Activated naive CD4-positive, alpha-beta T cell treated with anti-CD3 and anti-CD28 coated beads for 36 hours (primary cell): ENCODE measurements around the gene LAMTOR5. TPM values are rescaled to one million over a fixed set of nuclear protein-coding genes. Genes with fewer than 3 reads are reported as not detected.
"Not testable (repeated sequence)": the region's sequence is repeated elsewhere in the genome, so short reads cannot be mapped to it uniquely, and the experiment has no call there.

Source experiments
- CTCF ChIA-PET: fragments of 350-600 bp; sonication (Branson Sonifier 250); formaldehyde crosslinking; loops from one replicate; lab custom pipeline; 2021; ENCODE audit warnings: antibody characterized with exemption; lab: Charles Lee
- DNase-seq: peaks from one replicate; pipeline ENCODE4 v3.0.0-alpha.2; 2020
- H3K27ac Mint-ChIP-seq: one replicate; pipeline ENCODE4 v1.8.0; 2021; ENCODE audit warnings: mild to moderate bottlenecking, mixed read lengths
- H3K27me3 Mint-ChIP-seq: one replicate; pipeline ENCODE4 v1.8.0; 2021; ENCODE audit warnings: low read depth, mixed read lengths
- H3K36me3 Mint-ChIP-seq: one replicate; pipeline ENCODE4 v1.8.0; 2021; ENCODE audit warnings: low read depth, mixed read lengths
- H3K4me1 Mint-ChIP-seq: one replicate; pipeline ENCODE4 v1.8.0; 2021; ENCODE audit warnings: low read depth, mixed read lengths
- H3K4me3 Mint-ChIP-seq: one replicate; pipeline ENCODE4 v1.8.0; 2021; ENCODE audit warnings: mild to moderate bottlenecking, moderate library complexity, mixed read lengths
- H3K9me3 Mint-ChIP-seq: one replicate; pipeline ENCODE4 v1.8.0; 2021; ENCODE audit warnings: mixed read lengths
- intact Hi-C: fragments of 100-400 bp; cut with micrococcal nuclease; formaldehyde crosslinking; loops from one replicate; pipeline ENCODE4 v1.15.1; 2023
- total RNA-seq, 2 experiments: library from RNA; stranded (reverse); gene quantifications; one replicate each; pipeline ENCODE4 v1.2.3, GENCODE V29; 2021

The LAMTOR5 gene
- total RNA-seq, 2 experiments from 2014 or later = 138 to 144 TPM

- H3K4me3 Mint-ChIP-seq = no peak overlapping the region
- intact Hi-C loops = no loop called here
- no peak for DNase-seq
- H3K9me3 Mint-ChIP-seq = no peaks in the 10 kb centered on the region
- CTCF ChIA-PET = interaction anchor here (0.6 kb wide), 1 partner anchor 66 kb away, joined by 3 read pairs; no protein-coding TSS in a partner anchor
- no peaks in the 10 kb centered on the region for H3K4me1 Mint-ChIP-seq
- no peak overlapping the region for H3K27ac Mint-ChIP-seq
- H3K27me3 Mint-ChIP-seq = no peaks in the 10 kb centered on the region
- H3K36me3 Mint-ChIP-seq = no peaks in the 10 kb centered on the region
Measured at GRCh38 chr1:110440877-110441276, 33.4 kb upstream of the LAMTOR5 start.

- H3K27me3 Mint-ChIP-seq, DNase-seq, CTCF ChIA-PET, H3K4me1 Mint-ChIP-seq, H3K36me3 Mint-ChIP-seq, H3K9me3 Mint-ChIP-seq, H3K27ac Mint-ChIP-seq, intact Hi-C loops, H3K4me3 Mint-ChIP-seq: not testable (repeated sequence)
Measured at GRCh38 chr1:110439873-110440272, 32.4 kb upstream of the LAMTOR5 start.

- intact Hi-C loops = no loop called here
- Mint-ChIP-seq H3K27ac (no peak overlapping the region), H3K36me3 (no peaks in the 10 kb centered on the region), H3K4me3 (no peak overlapping the region), H3K27me3 (no peaks in the 10 kb centered on the region), H3K9me3 (no peaks in the 10 kb centered on the region), H3K4me1 (no peaks in the 10 kb centered on the region)
- DNase-seq = no peak
- CTCF ChIA-PET = interaction anchor here (1.6 kb wide), 1 partner anchor 21 kb away, joined by 6 read pairs; no protein-coding TSS in a partner anchor
Measured at GRCh38 chr1:110438893-110439292, 31.4 kb upstream of the LAMTOR5 start.

- CTCF ChIA-PET = interaction anchor here (0.7 to 1.6 kb wide), 5 partner anchors 16 to 241 kb away, joined by 3 to 6 read pairs (median 4); no protein-coding TSS in a partner anchor
- H3K36me3 Mint-ChIP-seq, DNase-seq, H3K4me1 Mint-ChIP-seq, H3K27me3 Mint-ChIP-seq, H3K27ac Mint-ChIP-seq, intact Hi-C loops, H3K9me3 Mint-ChIP-seq, H3K4me3 Mint-ChIP-seq: not testable (repeated sequence)
Measured at GRCh38 chr1:110437645-110438299, 30.3 kb upstream of the LAMTOR5 start.

- intact Hi-C loops = no loop called here
- no peaks in the 10 kb centered on the region for H3K36me3 Mint-ChIP-seq
- H3K27me3 Mint-ChIP-seq = no peaks in the 10 kb centered on the region
- no peaks in the 10 kb centered on the region for H3K9me3 Mint-ChIP-seq
- no peak for DNase-seq
- H3K27ac Mint-ChIP-seq = no peak overlapping the region
- no peak overlapping the region for H3K4me3 Mint-ChIP-seq
- no peaks in the 10 kb centered on the region for H3K4me1 Mint-ChIP-seq
- CTCF ChIA-PET = interaction anchor here (1.2 to 1.6 kb wide), 3 partner anchors 24 to 240 kb away, joined by 4 read pairs; no protein-coding TSS in a partner anchor
Measured at GRCh38 chr1:110436635-110437034, 29.1 kb upstream of the LAMTOR5 start.

GRCh38 chr1:110434946-110435345 lies 27.5 kb upstream of the LAMTOR5 start:
- H3K27me3 Mint-ChIP-seq = peaks cover 4% of the 10 kb centered on the region
- CTCF ChIA-PET = interaction anchor here (1.3 to 1.6 kb wide), 2 partner anchors 61 to 238 kb away, joined by 4 read pairs; no protein-coding TSS in a partner anchor
- no peaks in the 10 kb centered on the region for H3K4me1 Mint-ChIP-seq

GRCh38 chr1:110433803-110434202 lies 26.3 kb upstream of the LAMTOR5 start:
- Mint-ChIP-seq H3K4me3 (no peak overlapping the region), H3K27me3 (peaks cover 4% of the 10 kb centered on the region), H3K4me1 (no peaks in the 10 kb centered on the region), H3K36me3 (no peaks in the 10 kb centered on the region), H3K27ac (no peak overlapping the region), H3K9me3 (no peaks in the 10 kb centered on the region)
- DNase-seq = no peak
- CTCF ChIA-PET = interaction anchor here (0.5 to 0.7 kb wide), 3 partner anchors 22 to 332 kb away, joined by 3 to 4 read pairs (median 3); no protein-coding TSS in a partner anchor
- intact Hi-C loops = no loop called here

More at GRCh38 chr1:110434946-110435345, 27.5 kb upstream of the LAMTOR5 start:
- intact Hi-C loops = no loop called here
- Mint-ChIP-seq H3K36me3 (no peaks in the 10 kb centered on the region), H3K27ac (no peak overlapping the region), H3K9me3 (no peaks in the 10 kb centered on the region), H3K4me3 (no peak overlapping the region)
- DNase-seq = no peak

GRCh38 chr1:110433213-110433612 lies 25.7 kb upstream of the LAMTOR5 start:
- CTCF ChIA-PET = interaction anchor here (0.6 kb wide), 1 partner anchor 63 kb away, joined by 3 read pairs; no protein-coding TSS in a partner anchor
- H3K4me3 Mint-ChIP-seq = no peak overlapping the region
- no peak for DNase-seq
- H3K27me3 Mint-ChIP-seq = peaks cover 4% of the 10 kb centered on the region
- H3K36me3 Mint-ChIP-seq = no peaks in the 10 kb centered on the region
- no peaks in the 10 kb centered on the region for H3K9me3 Mint-ChIP-seq
- H3K4me1 Mint-ChIP-seq = no peaks in the 10 kb centered on the region
- H3K27ac Mint-ChIP-seq = no peak overlapping the region
- intact Hi-C loops = no loop called here

- Mint-ChIP-seq H3K4me3 (no peak overlapping the region), H3K27me3 (peaks cover 4% of the 10 kb centered on the region), H3K9me3 (no peaks in the 10 kb centered on the region), H3K4me1 (no peaks in the 10 kb centered on the region), H3K27ac (no peak overlapping the region), H3K36me3 (no peaks in the 10 kb centered on the region)
- DNase-seq = no peak
- intact Hi-C loops = no loop called here
- CTCF ChIA-PET = interaction anchor here (0.6 to 2.6 kb wide), 3 partner anchors 65 to 314 kb away, joined by 3 to 8 read pairs (median 4); no protein-coding TSS in a partner anchor
Measured at GRCh38 chr1:110430901-110431300, 23.4 kb upstream of the LAMTOR5 start.

- H3K36me3 Mint-ChIP-seq = no peaks in the 10 kb centered on the region
- no peak overlapping the region for H3K27ac Mint-ChIP-seq
- no peak overlapping the region for H3K4me3 Mint-ChIP-seq
- intact Hi-C loops = no loop called here
- no peak for DNase-seq
- H3K9me3 Mint-ChIP-seq = no peaks in the 10 kb centered on the region
- H3K4me1 Mint-ChIP-seq = no peaks in the 10 kb centered on the region
- H3K27me3 Mint-ChIP-seq = peaks cover 4% of the 10 kb centered on the region
- CTCF ChIA-PET = interaction anchor here (0.5 to 2.6 kb wide), 4 partner anchors 30 to 240 kb away, joined by 3 to 11 read pairs (median 6); no protein-coding TSS in a partner anchor
Measured at GRCh38 chr1:110430366-110430765, 22.9 kb upstream of the LAMTOR5 start.

GRCh38 chr1:110428946-110429345 lies 21.5 kb upstream of the LAMTOR5 start:
- no peaks in the 10 kb centered on the region for H3K4me1 Mint-ChIP-seq
- intact Hi-C loops = no loop called here
- H3K4me3 Mint-ChIP-seq = no peak overlapping the region
- H3K36me3 Mint-ChIP-seq = no peaks in the 10 kb centered on the region
- no peaks in the 10 kb centered on the region for H3K9me3 Mint-ChIP-seq
- H3K27ac Mint-ChIP-seq = no peak overlapping the region
- CTCF ChIA-PET = interaction anchor here (2.4 to 2.6 kb wide), 2 partner anchors 31 to 67 kb away, joined by 8 to 11 read pairs; no protein-coding TSS in a partner anchor
- H3K27me3 Mint-ChIP-seq = peaks cover 4% of the 10 kb centered on the region
- DNase-seq = no peak

- H3K36me3 Mint-ChIP-seq = no peaks in the 10 kb centered on the region
- no peak for DNase-seq
- no peaks in the 10 kb centered on the region for H3K9me3 Mint-ChIP-seq
- intact Hi-C loops = no loop called here
- no peak overlapping the region for H3K27ac Mint-ChIP-seq
- H3K4me1 Mint-ChIP-seq = no peaks in the 10 kb centered on the region
- peaks cover 4% of the 10 kb centered on the region for H3K27me3 Mint-ChIP-seq
- CTCF ChIA-PET = interaction anchor here (1.1 kb wide), 1 partner anchor 15 kb away, joined by 3 read pairs; no protein-coding TSS in a partner anchor
- no peak overlapping the region for H3K4me3 Mint-ChIP-seq
Measured at GRCh38 chr1:110426854-110427253, 19.4 kb upstream of the LAMTOR5 start.
